ENCODE data around the gene CDH16. TPM values are rescaled to one million over a fixed set of nuclear protein-coding genes. Genes with fewer than 3 reads are reported as not detected.

Gene CDH16
- total RNA-seq, 4 donors from 2014 or later = not detected

GRCh38 chr16:66894055-66894454 lies 24.6 kb downstream of the CDH16 start:
- 77% methylated on average over 2 of the region's 2 CpGs; no CpG with 5 or more reads in 1 of the 2 donors for WGBS, 2 donors (ENCODE audit: low coverage in 1 of 2)
- H3K36me3 ChIP-seq = peaks cover 0 to 5% of the 10 kb centered on the region in 2 donors
- no peak for ATAC-seq
- H3K27ac ChIP-seq = no peak overlapping the region
- TF ChIP-seq POLR2A (IDR thresholded peaks at IDR 0.05) (no peak), POLR2AphosphoS5 (IDR thresholded peaks at IDR 0.05) (no peak), EP300 (IDR thresholded peaks at IDR 0.05) (no peak), CTCF (IDR thresholded peaks at IDR 0.05) (no peak)
- H3K9me3 ChIP-seq = no peaks in the 10 kb centered on the region
- H3K27me3 ChIP-seq = no peaks in the 10 kb centered on the region
- H3K4me1 ChIP-seq = peaks cover 6 to 34% (median 8%) of the 10 kb centered on the region in 3 donors
- H3K4me3 ChIP-seq = no peak overlapping the region

GRCh38 chr16:66891797-66892196 lies 26.9 kb downstream of the CDH16 start:
- Histone ChIP-seq H3K9me3 (no peaks in the 10 kb centered on the region), H3K27me3 (no peaks in the 10 kb centered on the region), H3K4me3 (no peak overlapping the region), H3K27ac (no peak overlapping the region), H3K4me1 (peaks cover 0 to 12% (median 2%) of the 10 kb centered on the region in 3 donors), H3K36me3 (peaks cover 0 to 14% of the 10 kb centered on the region in 2 donors)
- 82 to 97% methylated on average over 4 to 6 of the region's 6 CpGs for whole genome bisulfite sequencing, 2 donors (ENCODE audit: low coverage in 1 of 2)
- no peak for TF ChIP-seq POLR2A (IDR thresholded peaks at IDR 0.05)
- no peak for TF ChIP-seq EP300 (IDR thresholded peaks at IDR 0.05)
- no peak for TF ChIP-seq CTCF (IDR thresholded peaks at IDR 0.05)
- TF ChIP-seq POLR2AphosphoS5 (IDR thresholded peaks at IDR 0.05) = no peak
- ATAC-seq = no peak

- no peak for TF ChIP-seq CTCF (IDR thresholded peaks at IDR 0.05)
- no peak for TF ChIP-seq POLR2AphosphoS5 (IDR thresholded peaks at IDR 0.05)
- TF ChIP-seq EP300 (IDR thresholded peaks at IDR 0.05) = no peak
- TF ChIP-seq POLR2A (IDR thresholded peaks at IDR 0.05) = no peak
- 82 to 84% methylated on average over 3 of the region's 4 CpGs for WGBS, 2 donors (ENCODE audit: low coverage in 1 of 2)
- H3K4me3 ChIP-seq = no peak overlapping the region
- ATAC-seq = no peak
- no peak overlapping the region for H3K27ac ChIP-seq
- H3K4me1 ChIP-seq = peaks cover 0 to 11% (median 2%) of the 10 kb centered on the region in 3 donors
- peaks cover 0 to 18% of the 10 kb centered on the region in 2 donors for H3K36me3 ChIP-seq
- H3K27me3 ChIP-seq = no peaks in the 10 kb centered on the region
- no peaks in the 10 kb centered on the region for H3K9me3 ChIP-seq
Observed at GRCh38 chr16:66891360-66891759, 27.3 kb downstream of the CDH16 start.

GRCh38 chr16:66890799-66891198 lies 27.9 kb downstream of the CDH16 start:
- Histone ChIP-seq H3K27me3 (no peaks in the 10 kb centered on the region), H3K36me3 (peaks cover 0 to 24% of the 10 kb centered on the region in 2 donors), H3K4me3 (no peak overlapping the region), H3K27ac (no peak overlapping the region), H3K4me1 (peaks cover 0 to 10% (median 2%) of the 10 kb centered on the region in 3 donors), H3K9me3 (no peaks in the 10 kb centered on the region)
- ATAC-seq = no peak
- TF ChIP-seq POLR2A (IDR thresholded peaks at IDR 0.05) = no peak
- no peak for TF ChIP-seq POLR2AphosphoS5 (IDR thresholded peaks at IDR 0.05)
- TF ChIP-seq EP300 (IDR thresholded peaks at IDR 0.05) = no peak
- no peak for TF ChIP-seq CTCF (IDR thresholded peaks at IDR 0.05)
- WGBS, 2 donors (ENCODE audit: low coverage in 1 of 2) = 68 to 89% methylated on average over 1 to 2 of the region's 2 CpGs

GRCh38 chr16:66889622-66890021 lies 29.1 kb downstream of the CDH16 start:
- Histone ChIP-seq H3K9me3 (no peaks in the 10 kb centered on the region), H3K27me3 (no peaks in the 10 kb centered on the region), H3K36me3 (peaks cover 0 to 35% of the 10 kb centered on the region in 2 donors), H3K4me3 (no peak overlapping the region), H3K4me1 (no peaks in the 10 kb centered on the region), H3K27ac (no peak overlapping the region)
- 65 to 67% methylated on average over 4 of the region's 4 CpGs for WGBS, 2 donors (ENCODE audit: low coverage in 1 of 2)
- TF ChIP-seq POLR2AphosphoS5 (IDR thresholded peaks at IDR 0.05) = no peak
- no peak for TF ChIP-seq CTCF (IDR thresholded peaks at IDR 0.05)
- TF ChIP-seq POLR2A (IDR thresholded peaks at IDR 0.05) = no peak
- no peak for TF ChIP-seq EP300 (IDR thresholded peaks at IDR 0.05)
- ATAC-seq = no peak

Measured in gastroesophageal sphincter (tissue), 4 donors.